SH-SY5Y (cell line): Measurements from ENCODE around the gene RFNG.

Experiments used
- GATA2 ChIP-seq: IDR thresholded peaks from 2 replicates; pipeline ENCODE4 v1.6.1; 2011; ENCODE audit warnings: mild to moderate bottlenecking, low read depth, low read length
- GATA3 ChIP-seq: IDR thresholded peaks from 2 replicates; pipeline ENCODE4 v1.6.1; 2011; ENCODE audit warnings: low read depth, mild to moderate bottlenecking, low read length, moderate library complexity

- no peak for TF ChIP-seq GATA3
- no peak for TF ChIP-seq GATA2
Observed at GRCh38 chr17:82013341-82013740, 38.3 kb downstream of the RFNG start.
